ENCODE data around the gene ABLIM3. TPM values are rescaled to one million over a fixed set of nuclear protein-coding genes. Genes with fewer than 3 reads are reported as not detected.

The ABLIM3 gene
- polyA plus RNA-seq, 1 of the 3 experiments (the other 2 are of a cell fraction): 5.9 TPM

GRCh38 chr5:149299451-149300054, 158.3 kb downstream of the ABLIM3 start:
- no peak for TF ChIP-seq EZH2phosphoT487 (IDR thresholded peaks at IDR 0.05; ENCODE audit: borderline replicate concordance, low read depth)
- no peak for TF ChIP-seq TCF12 (IDR thresholded peaks at IDR 0.05)
- no peak for TF ChIP-seq ZBTB33 (IDR thresholded peaks at IDR 0.05; ENCODE audit: borderline replicate concordance, low read depth)
- TF ChIP-seq FOXJ3 (CRISPR knock-in tag; IDR thresholded peaks at IDR 0.05): no peak
- TF ChIP-seq RAD21 (IDR thresholded peaks at IDR 0.05; ENCODE audit: low read length): no peak
- TF ChIP-seq JUND (IDR thresholded peaks at IDR 0.05): no peak
- TF ChIP-seq TEAD4 (IDR thresholded peaks at IDR 0.05; ENCODE audit: borderline replicate concordance, insufficient read depth): no peak
- TF ChIP-seq FOSL2 (IDR thresholded peaks at IDR 0.05; ENCODE audit: borderline replicate concordance, low read depth): no peak
- TF ChIP-seq REST (IDR thresholded peaks at IDR 0.05; ENCODE audit: low read depth, low read length): no peak
- no peak for TF ChIP-seq ELF1 (IDR thresholded peaks at IDR 0.05)
- TF ChIP-seq CHD2 (IDR thresholded peaks at IDR 0.05; ENCODE audit: low read length, partially characterized antibody): no peak
- no peaks in the 10 kb centered on the region for H3K9me2 ChIP-seq
- no peak overlapping the region for H3K9ac ChIP-seq
- ChIA-PET CTCF (interaction anchor here (0.6 to 1.3 kb wide), 7 partner anchors 9 to 557 kb away, joined by 3 to 6 read pairs (median 4); partner anchors contain the start of gene CSNK1A1), POLR2A (no interaction called here)
- no peak for DNase-seq
- no peak overlapping the region for H3K4me3 ChIP-seq (ENCODE audit: low read depth in 2 of 2, low read length in 1 of 2)
- H3F3A ChIP-seq (replicated peaks; ENCODE audit: insufficient read depth): no peaks in the 10 kb centered on the region
- no peaks in the 10 kb centered on the region for H3K36me3 ChIP-seq (replicated peaks in 1 of 2; ENCODE audit: control insufficient read depth in 1 of 2, insufficient read depth in 2 of 2, low read length in 1 of 2)
- H3K4me1 ChIP-seq (ENCODE audit: control insufficient read depth in 1 of 2, insufficient read depth in 2 of 2, low read depth in 1 of 2, low read length in 1 of 2): peaks cover 0 to 8% of the 10 kb centered on the region in 2 experiments; a peak in 1 of 4 replicates
- H4K20me1 ChIP-seq (ENCODE audit: insufficient read depth): no peaks in the 10 kb centered on the region
- WGBS (ENCODE audit: low lambda C conversion rate): 91% methylated on average over 10 of the region's 14 CpGs
- H3K9me3 ChIP-seq: no peaks in the 10 kb centered on the region
- no peaks in the 10 kb centered on the region for H3K27me3 ChIP-seq (ENCODE audit: insufficient read depth)
- no peak overlapping the region for H2AFZ ChIP-seq (ENCODE audit: low read depth)
- no peak overlapping the region for H3K4me2 ChIP-seq
- no peaks in the 10 kb centered on the region for H3K79me2 ChIP-seq (ENCODE audit: insufficient read depth)
- H3K27ac ChIP-seq (ENCODE audit: low read depth in 2 of 2, low read length in 1 of 2): no peak overlapping the region

GRCh38 chr5:149300441-149300840, 159.1 kb downstream of the ABLIM3 start:
- CTCF ChIA-PET: interaction anchor here (1.0 to 3.2 kb wide), 4 partner anchors 11 to 251 kb away, joined by 3 to 14 read pairs (median 5); partner anchors contain the start of gene CSNK1A1
- H2AFZ ChIP-seq (ENCODE audit: low read depth): no peak overlapping the region
- no peaks in the 10 kb centered on the region for H3K9me3 ChIP-seq
- H3K79me2 ChIP-seq (ENCODE audit: insufficient read depth): no peaks in the 10 kb centered on the region
- no peaks in the 10 kb centered on the region for H3K27me3 ChIP-seq (ENCODE audit: insufficient read depth)
- H3K4me2 ChIP-seq: no peak overlapping the region
- H3K4me1 ChIP-seq (ENCODE audit: control insufficient read depth in 1 of 2, insufficient read depth in 2 of 2, low read depth in 1 of 2, low read length in 1 of 2): peaks cover 0 to 12% of the 10 kb centered on the region in 2 experiments; a peak in 1 of 4 replicates
- H4K20me1 ChIP-seq (ENCODE audit: insufficient read depth): no peaks in the 10 kb centered on the region
- H3K4me3 ChIP-seq (ENCODE audit: low read depth in 2 of 2, low read length in 1 of 2): no peak overlapping the region
- DNase-seq: no peak
- 82% methylated on average over 4 of the region's 6 CpGs for WGBS (ENCODE audit: low lambda C conversion rate)
- POLR2A ChIA-PET: no interaction called here
- no peaks in the 10 kb centered on the region for H3K9me2 ChIP-seq
- H3F3A ChIP-seq (replicated peaks; ENCODE audit: insufficient read depth): no peaks in the 10 kb centered on the region
- H3K9ac ChIP-seq: no peak overlapping the region
- H3K27ac ChIP-seq (ENCODE audit: low read depth in 2 of 2, low read length in 1 of 2): no peak overlapping the region
- no peaks in the 10 kb centered on the region for H3K36me3 ChIP-seq (replicated peaks in 1 of 2; ENCODE audit: control insufficient read depth in 1 of 2, insufficient read depth in 2 of 2, low read length in 1 of 2)
- TF ChIP-seq CHD2 (IDR thresholded peaks at IDR 0.05; ENCODE audit: low read length, partially characterized antibody) (no peak), GABPA (IDR thresholded peaks at IDR 0.05; ENCODE audit: low read depth) (no peak), MAX (IDR thresholded peaks at IDR 0.05; ENCODE audit: low read depth) (no peak), NRF1 (IDR thresholded peaks at IDR 0.05; ENCODE audit: low read depth, low read length) (no peak), GATA2 (CRISPR knock-in tag; IDR thresholded peaks at IDR 0.05) (no peak), CTCF (IDR thresholded peaks at IDR 0.05) (no peak), NFIC (IDR thresholded peaks at IDR 0.05; ENCODE audit: borderline replicate concordance) (no peak), IRF3 (IDR thresholded peaks at IDR 0.05; ENCODE audit: low read depth, low read length) (no peak), MXI1 (IDR thresholded peaks at IDR 0.05; ENCODE audit: low read depth, low read length) (no peak), JUND (IDR thresholded peaks at IDR 0.05) (no peak), RAD21 (IDR thresholded peaks at IDR 0.05; ENCODE audit: low read length) (no peak), TCF12 (IDR thresholded peaks at IDR 0.05) (no peak)
